CD8-positive, alpha-beta memory T cell (primary cell): ENCODE measurements around the gene LANCL3. TPM values are rescaled to one million over a fixed set of nuclear protein-coding genes. Genes with fewer than 3 reads are reported as not detected.

Source experiments
- CTCF ChIA-PET: fragments of 350-600 bp; sonication (Branson Sonifier 250); formaldehyde crosslinking; loops from one replicate; lab custom pipeline; 2021; ENCODE audit warnings: antibody characterized with exemption; lab: Charles Lee
- POLR2A ChIA-PET: fragments of 350-600 bp; sonication (Branson Sonifier 250); formaldehyde crosslinking; loops from one replicate; lab custom pipeline; 2021; ENCODE audit warnings: antibody characterized with exemption; lab: Charles Lee
- DNase-seq, 5 donors: peaks; one replicate each; pipeline versions ENCODE4 v3.0.0 to v3.0.0-alpha.2; 2020 to 2022; ENCODE audit warnings: mixed read lengths in 1 of 5
- H3K27ac ChIP-seq: one replicate; pipeline ENCODE4 v1.7.0; 2013; ENCODE audit warnings: low read depth, mild to moderate bottlenecking, low read length, moderate library complexity
- H3K27me3 ChIP-seq: 2 replicates; pipeline ENCODE4 v1.7.0; 2013; ENCODE audit warnings: low read length, mild to moderate bottlenecking; ENCODE audit not compliant: insufficient read depth, poor library complexity, severe bottlenecking
- H3K36me3 ChIP-seq: 2 replicates; pipeline ENCODE4 v1.7.0; 2013; ENCODE audit warnings: mild to moderate bottlenecking, low read length, moderate library complexity; ENCODE audit not compliant: insufficient read depth
- H3K4me1 ChIP-seq: 2 replicates; pipeline ENCODE4 v1.7.0; 2013; ENCODE audit warnings: mild to moderate bottlenecking, low read length, moderate library complexity; ENCODE audit not compliant: insufficient read depth
- H3K4me3 ChIP-seq: 2 replicates; pipeline ENCODE4 v1.7.0; 2013; ENCODE audit warnings: mild to moderate bottlenecking, low read length
- H3K9me3 ChIP-seq: 2 replicates; pipeline ENCODE4 v1.7.0; 2013; ENCODE audit warnings: mild to moderate bottlenecking, low read length
- H3K27ac Mint-ChIP-seq, 8 donors: one replicate each; pipeline ENCODE4 v1.8.0; 2020 to 2021; ENCODE audit warnings: mixed read lengths in 8 of 8, mild to moderate bottlenecking in 6 of 8, inconsistent platforms in 3 of 8, moderate library complexity in 3 of 8
- H3K27me3 Mint-ChIP-seq, 2 donors: one replicate each; pipeline ENCODE4 v1.8.0; 2020 to 2021; ENCODE audit warnings: mixed read lengths in 2 of 2, mild to moderate bottlenecking in 1 of 2, moderate library complexity in 1 of 2
- H3K36me3 Mint-ChIP-seq, 3 donors: one replicate each; pipeline ENCODE4 v1.8.0; 2020 to 2021; ENCODE audit warnings: mixed read lengths in 3 of 3, inconsistent platforms in 1 of 3, mild to moderate bottlenecking in 1 of 3
- H3K4me1 Mint-ChIP-seq, 3 donors: one replicate each; pipeline ENCODE4 v1.8.0; 2020 to 2021; ENCODE audit warnings: mixed read lengths in 3 of 3, inconsistent platforms in 1 of 3, mild to moderate bottlenecking in 1 of 3
- H3K4me3 Mint-ChIP-seq, 7 donors: one replicate each; pipeline ENCODE4 v1.8.0; 2020 to 2021; ENCODE audit warnings: mixed read lengths in 7 of 7, mild to moderate bottlenecking in 6 of 7, moderate library complexity in 4 of 7, inconsistent platforms in 2 of 7
- H3K9me3 Mint-ChIP-seq, 5 donors: one replicate each; pipeline ENCODE4 v1.8.0; 2020 to 2022; ENCODE audit warnings: mixed read lengths in 5 of 5, mild to moderate bottlenecking in 3 of 5, moderate library complexity in 2 of 5, inconsistent platforms in 1 of 5
- polyA plus RNA-seq: library from polyadenylated mRNA; unstranded; fragments of 300-500 nt; fragmentation: Illumina TruSeq; gene quantifications from one replicate; pipeline ENCODE4 v1.2.3, GENCODE V29; 2021
- total RNA-seq, 2 experiments: library from RNA; stranded (reverse); gene quantifications; one replicate each; pipeline ENCODE4 v1.2.3, GENCODE V29; 2021

LANCL3 gene
- total and polyA plus RNA-seq, 3 experiments from 2014 or later = 0.37 to 0.49 (median 0.48) TPM

- Mint-ChIP-seq H3K27ac (no peak overlapping the region), H3K36me3 (peaks cover 0 to under 1% (median 0%) of the 10 kb centered on the region in 3 donors), H3K4me3 (no peak overlapping the region), H3K27me3 (peaks cover 0 to 3% of the 10 kb centered on the region in 2 donors), H3K9me3 (peaks cover 0 to 2% (median 0%) of the 10 kb centered on the region in 5 donors), H3K4me1 (no peaks in the 10 kb centered on the region)
- CTCF ChIA-PET = no interaction called here
- H3K27me3 ChIP-seq = no peaks in the 10 kb centered on the region
- POLR2A ChIA-PET = no interaction called here
- H3K4me1 ChIP-seq = no peaks in the 10 kb centered on the region
- no peaks in the 10 kb centered on the region for H3K36me3 ChIP-seq
- no peak for DNase-seq
- no peak overlapping the region for H3K27ac ChIP-seq
- H3K4me3 ChIP-seq = no peak overlapping the region
- no peaks in the 10 kb centered on the region for H3K9me3 ChIP-seq
Observed at GRCh38 chrX:37590047-37590446, 18.6 kb downstream of the LANCL3 start.

GRCh38 chrX:37594755-37595382 lies 23.4 kb downstream of the LANCL3 start:
- POLR2A ChIA-PET = no interaction called here
- Histone ChIP-seq H3K27ac (no peak overlapping the region), H3K9me3 (no peaks in the 10 kb centered on the region), H3K4me3 (no peak overlapping the region), H3K27me3 (no peaks in the 10 kb centered on the region), H3K4me1 (no peaks in the 10 kb centered on the region), H3K36me3 (no peaks in the 10 kb centered on the region)
- CTCF ChIA-PET = no interaction called here
- no peak for DNase-seq
- Mint-ChIP-seq H3K9me3 (no peaks in the 10 kb centered on the region), H3K27ac (no peak overlapping the region), H3K4me3 (no peak overlapping the region), H3K27me3 (peaks cover 0 to 5% of the 10 kb centered on the region in 2 donors), H3K4me1 (peaks cover 0 to 2% (median 0%) of the 10 kb centered on the region in 3 donors), H3K36me3 (no peaks in the 10 kb centered on the region)

GRCh38 chrX:37599729-37600128 lies 28.3 kb downstream of the LANCL3 start:
- Mint-ChIP-seq H3K27me3 (peaks cover 0 to 3% of the 10 kb centered on the region in 2 donors), H3K27ac (no peak overlapping the region), H3K9me3 (no peaks in the 10 kb centered on the region), H3K4me3 (no peak overlapping the region), H3K4me1 (peaks cover 0 to 5% (median 0%) of the 10 kb centered on the region in 3 donors), H3K36me3 (no peaks in the 10 kb centered on the region)
- DNase-seq = no peak
- Histone ChIP-seq H3K27me3 (no peaks in the 10 kb centered on the region), H3K27ac (no peak overlapping the region), H3K4me3 (no peak overlapping the region), H3K36me3 (no peaks in the 10 kb centered on the region), H3K9me3 (no peaks in the 10 kb centered on the region), H3K4me1 (no peaks in the 10 kb centered on the region)
- ChIA-PET POLR2A (no interaction called here), CTCF (no interaction called here)

GRCh38 chrX:37603938-37604409 lies 32.5 kb downstream of the LANCL3 start:
- no peak overlapping the region for H3K4me3 Mint-ChIP-seq
- POLR2A ChIA-PET = no interaction called here

GRCh38 chrX:37607243-37607642 lies 35.8 kb downstream of the LANCL3 start:
- CTCF ChIA-PET = no interaction called here

More at GRCh38 chrX:37603938-37604409, 32.5 kb downstream of the LANCL3 start:
- Histone ChIP-seq H3K36me3 (no peaks in the 10 kb centered on the region), H3K27ac (no peak overlapping the region), H3K9me3 (no peaks in the 10 kb centered on the region), H3K4me1 (no peaks in the 10 kb centered on the region), H3K27me3 (no peaks in the 10 kb centered on the region), H3K4me3 (no peak overlapping the region)
- Mint-ChIP-seq H3K36me3 (no peaks in the 10 kb centered on the region), H3K27ac (no peak overlapping the region), H3K9me3 (no peaks in the 10 kb centered on the region), H3K4me1 (peaks cover 0 to 5% (median 0%) of the 10 kb centered on the region in 3 donors), H3K27me3 (peaks cover 3 to 4% of the 10 kb centered on the region in 2 donors)
- CTCF ChIA-PET = no interaction called here
- no peak for DNase-seq

GRCh38 chrX:37608156-37608555 lies 36.7 kb downstream of the LANCL3 start:
- no peak for DNase-seq
- no peak overlapping the region for H3K27ac Mint-ChIP-seq
- H3K4me3 ChIP-seq = no peak overlapping the region
- no peaks in the 10 kb centered on the region for H3K4me1 ChIP-seq
- no peaks in the 10 kb centered on the region for H3K9me3 Mint-ChIP-seq
- POLR2A ChIA-PET = no interaction called here
- peaks cover 3 to 4% of the 10 kb centered on the region in 2 donors for H3K27me3 Mint-ChIP-seq
- H3K27me3 ChIP-seq = no peaks in the 10 kb centered on the region
- H3K9me3 ChIP-seq = no peaks in the 10 kb centered on the region
- H3K27ac ChIP-seq = no peak overlapping the region
- H3K36me3 Mint-ChIP-seq = no peaks in the 10 kb centered on the region
- peaks cover 0 to 3% (median 0%) of the 10 kb centered on the region in 3 donors for H3K4me1 Mint-ChIP-seq
- no peak overlapping the region for H3K4me3 Mint-ChIP-seq
- CTCF ChIA-PET = no interaction called here
- no peaks in the 10 kb centered on the region for H3K36me3 ChIP-seq

More at GRCh38 chrX:37607243-37607642, 35.8 kb downstream of the LANCL3 start:
- peaks cover 0 to 3% (median 0%) of the 10 kb centered on the region in 3 donors for H3K4me1 Mint-ChIP-seq
- H3K27me3 Mint-ChIP-seq = peaks cover 3 to 4% of the 10 kb centered on the region in 2 donors
- DNase-seq = no peak
- Histone ChIP-seq H3K4me1 (no peaks in the 10 kb centered on the region), H3K27ac (no peak overlapping the region), H3K27me3 (no peaks in the 10 kb centered on the region), H3K4me3 (no peak overlapping the region), H3K9me3 (no peaks in the 10 kb centered on the region), H3K36me3 (no peaks in the 10 kb centered on the region)
- no peaks in the 10 kb centered on the region for H3K36me3 Mint-ChIP-seq
- H3K27ac Mint-ChIP-seq = no peak overlapping the region
- no peaks in the 10 kb centered on the region for H3K9me3 Mint-ChIP-seq
- H3K4me3 Mint-ChIP-seq = no peak overlapping the region
- POLR2A ChIA-PET = no interaction called here

- no peaks in the 10 kb centered on the region for H3K27me3 ChIP-seq
- H3K4me1 Mint-ChIP-seq = no peaks in the 10 kb centered on the region
- CTCF ChIA-PET = no interaction called here
- no peaks in the 10 kb centered on the region for H3K36me3 ChIP-seq
- no peak overlapping the region for H3K27ac ChIP-seq
- H3K36me3 Mint-ChIP-seq = no peaks in the 10 kb centered on the region
- H3K4me3 Mint-ChIP-seq = no peak overlapping the region
- no peaks in the 10 kb centered on the region for H3K4me1 ChIP-seq
- no peak overlapping the region for H3K4me3 ChIP-seq
- H3K9me3 Mint-ChIP-seq = no peaks in the 10 kb centered on the region
- H3K9me3 ChIP-seq = no peaks in the 10 kb centered on the region
- H3K27me3 Mint-ChIP-seq = peaks cover 3 to 4% of the 10 kb centered on the region in 2 donors
- DNase-seq = no peak
- POLR2A ChIA-PET = no interaction called here
- H3K27ac Mint-ChIP-seq = no peak overlapping the region
Observed at GRCh38 chrX:37609727-37610126, 38.3 kb downstream of the LANCL3 start.

GRCh38 chrX:37613933-37614332 lies 42.5 kb downstream of the LANCL3 start:
- Mint-ChIP-seq H3K36me3 (no peaks in the 10 kb centered on the region), H3K4me1 (no peaks in the 10 kb centered on the region), H3K9me3 (no peaks in the 10 kb centered on the region), H3K27me3 (peaks cover 0 to 2% of the 10 kb centered on the region in 2 donors), H3K27ac (no peak overlapping the region), H3K4me3 (no peak overlapping the region)
- Histone ChIP-seq H3K4me1 (no peaks in the 10 kb centered on the region), H3K9me3 (no peaks in the 10 kb centered on the region), H3K4me3 (no peak overlapping the region), H3K27me3 (no peaks in the 10 kb centered on the region), H3K27ac (no peak overlapping the region), H3K36me3 (no peaks in the 10 kb centered on the region)
- ChIA-PET CTCF (no interaction called here), POLR2A (no interaction called here)
- no peak for DNase-seq
